SH-SY5Y (cell line): Measurements from ENCODE around the gene DDX27.

Source experiments
- GATA2 ChIP-seq: IDR thresholded peaks from 2 replicates; pipeline ENCODE4 v1.6.1; 2011; ENCODE audit warnings: mild to moderate bottlenecking, low read depth, low read length
- GATA3 ChIP-seq: IDR thresholded peaks from 2 replicates; pipeline ENCODE4 v1.6.1; 2011; ENCODE audit warnings: low read depth, mild to moderate bottlenecking, low read length, moderate library complexity

GRCh38 chr20:49245921-49246740 lies 26.9 kb downstream of the DDX27 start:
- peak; percentile 35; the same call in 1 of the 2 replicates for TF ChIP-seq GATA3
- TF ChIP-seq GATA2, result peak; percentile 80; the same call in 1 of the 2 replicates
